ENCODE results near the gene HOXD8.

GRCh38 chr2:176150584-176151441 is 21.3 kb downstream of the HOXD8 start:
- TF ChIP-seq, protein P1, sequence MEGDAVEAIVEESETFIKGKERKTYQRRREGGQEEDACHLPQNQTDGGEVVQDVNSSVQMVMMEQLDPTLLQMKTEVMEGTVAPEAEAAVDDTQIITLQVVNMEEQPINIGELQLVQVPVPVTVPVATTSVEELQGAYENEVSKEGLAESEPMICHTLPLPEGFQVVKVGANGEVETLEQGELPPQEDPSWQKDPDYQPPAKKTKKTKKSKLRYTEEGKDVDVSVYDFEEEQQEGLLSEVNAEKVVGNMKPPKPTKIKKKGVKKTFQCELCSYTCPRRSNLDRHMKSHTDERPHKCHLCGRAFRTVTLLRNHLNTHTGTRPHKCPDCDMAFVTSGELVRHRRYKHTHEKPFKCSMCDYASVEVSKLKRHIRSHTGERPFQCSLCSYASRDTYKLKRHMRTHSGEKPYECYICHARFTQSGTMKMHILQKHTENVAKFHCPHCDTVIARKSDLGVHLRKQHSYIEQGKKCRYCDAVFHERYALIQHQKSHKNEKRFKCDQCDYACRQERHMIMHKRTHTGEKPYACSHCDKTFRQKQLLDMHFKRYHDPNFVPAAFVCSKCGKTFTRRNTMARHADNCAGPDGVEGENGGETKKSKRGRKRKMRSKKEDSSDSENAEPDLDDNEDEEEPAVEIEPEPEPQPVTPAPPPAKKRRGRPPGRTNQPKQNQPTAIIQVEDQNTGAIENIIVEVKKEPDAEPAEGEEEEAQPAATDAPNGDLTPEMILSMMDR (IDR thresholded peaks at IDR 0.05): no peak
- TF ChIP-seq POLR2A (IDR thresholded peaks at IDR 0.05): no peak

Measured in testis (tissue), 2 donors.